GM18951 (cell line): ENCODE measurements around the gene SLC13A4.
"Not testable (repeated sequence)": the region's sequence is repeated elsewhere in the genome, so short reads cannot be mapped to it uniquely, and the experiment has no call there.

ENCODE experiments used
- POLR2A ChIP-seq: IDR thresholded peaks from 4 replicates; pipeline ENCODE4 v1.6.1; 2011; ENCODE audit warnings: mild to moderate bottlenecking; ENCODE audit not compliant: insufficient read length, insufficient read depth; ENCODE audit errors: extremely low read depth
- in situ Hi-C: fragments of 300-500 bp; cut with MboI; formaldehyde crosslinking; loops from one replicate; pipeline ENCODE4 v1.12.0; 2022; ENCODE audit warnings: low sequenced_read_pairs, mixed read lengths, inconsistent platforms; ENCODE audit not compliant: unreplicated experiment

The SLC13A4 gene

GRCh38 chr7:135743907-135744731 is 16.1 kb upstream of the SLC13A4 start:
- in situ Hi-C loops: no loop called here
- TF ChIP-seq POLR2A: no peak

- in situ Hi-C loops: no loop called here
- no peak for TF ChIP-seq POLR2A
These were observed 14.4 kb upstream of the SLC13A4 start for GRCh38 chr7:135742371-135742770.

GRCh38 chr7:135741905-135742304 is 13.9 kb upstream of the SLC13A4 start:
- in situ Hi-C loops: no loop called here
- no peak for TF ChIP-seq POLR2A

- no peak for TF ChIP-seq POLR2A
- in situ Hi-C loops: no loop called here
These were observed 12.9 kb upstream of the SLC13A4 start for GRCh38 chr7:135740889-135741288.

GRCh38 chr7:135737306-135737647 is 9.3 kb upstream of the SLC13A4 start:
- in situ Hi-C loops: not testable (repeated sequence)

DNA sequence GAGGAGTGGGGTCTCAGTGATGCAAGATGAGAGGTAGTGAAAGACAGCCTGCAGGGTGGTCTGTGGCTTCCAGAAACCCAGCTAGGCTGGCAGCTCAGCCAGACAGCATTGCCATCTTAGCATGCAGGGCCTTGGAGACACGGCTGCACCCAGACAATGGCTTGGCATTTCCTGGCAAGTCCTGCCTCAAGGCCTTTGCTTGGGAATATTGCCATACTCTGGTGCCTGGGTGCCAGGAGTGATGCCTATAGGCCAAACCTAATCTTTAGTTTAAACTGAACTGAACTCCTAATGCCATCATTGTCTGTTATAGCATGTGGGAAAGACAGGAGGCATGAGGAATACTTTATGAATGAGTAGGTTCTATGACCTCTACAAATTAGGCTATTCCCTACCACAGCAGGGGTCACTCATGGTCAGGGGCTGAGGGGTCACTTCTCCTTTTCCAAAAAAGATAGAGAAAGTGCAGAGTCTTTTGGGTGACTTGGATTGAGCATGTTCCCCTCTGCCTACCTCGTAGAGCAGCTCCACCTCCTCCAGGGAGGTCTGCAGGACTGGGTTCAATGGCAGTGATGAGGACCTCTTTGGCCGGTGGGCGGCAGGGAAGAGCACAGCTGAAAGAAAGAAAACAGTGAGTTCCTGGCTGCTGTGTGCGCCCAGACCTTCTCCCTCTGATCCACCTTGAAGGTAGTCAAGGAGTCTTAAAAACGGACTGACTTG is 8.8 kb upstream of the SLC13A4 start:
- in situ Hi-C loops: no loop called here
- no peak for TF ChIP-seq POLR2A

DNA sequence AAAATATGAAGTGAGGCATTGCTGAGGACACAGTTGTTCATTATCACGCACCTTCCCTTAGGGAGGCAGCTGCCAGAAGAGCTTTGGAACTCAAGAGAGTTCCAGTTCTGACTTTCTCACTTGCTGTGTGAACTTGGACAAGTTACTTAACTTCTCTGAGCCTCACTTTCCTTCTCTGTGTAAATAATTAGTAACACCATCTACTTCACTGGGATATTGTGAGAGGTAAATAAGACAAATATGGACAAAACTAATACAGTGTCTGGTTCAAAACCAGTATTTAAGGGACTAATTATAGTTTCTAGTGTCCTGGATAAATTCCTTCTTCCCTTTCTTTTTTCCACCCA is 6.3 kb upstream of the SLC13A4 start:
- TF ChIP-seq POLR2A: no peak
- in situ Hi-C loops: no loop called here

- in situ Hi-C loops: no loop called here
- no peak for TF ChIP-seq POLR2A
These were observed 5.8 kb upstream of the SLC13A4 start for GRCh38 chr7:135733603-135734342.

DNA sequence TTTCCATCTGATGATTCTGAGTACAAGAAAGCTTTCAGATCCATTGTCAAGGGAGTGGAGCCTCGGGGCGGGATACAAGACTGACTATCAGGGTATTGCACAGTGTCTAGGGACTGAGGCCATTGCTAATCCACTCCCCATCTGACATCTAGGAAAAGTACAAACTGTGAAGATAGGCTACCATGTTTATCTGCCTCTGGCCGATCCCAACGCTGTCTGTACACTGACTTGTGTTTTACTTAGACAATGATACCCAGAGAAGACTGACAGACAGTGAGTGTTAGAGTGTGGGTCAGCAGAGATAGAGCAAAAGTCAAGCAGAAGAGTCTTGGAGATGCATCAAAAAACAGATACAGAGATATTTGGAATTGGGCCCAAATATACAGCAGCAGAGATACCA is 3.1 kb upstream of the SLC13A4 start:
- in situ Hi-C loops: no loop called here
- no peak for TF ChIP-seq POLR2A

GRCh38 chr7:135729230-135729629 is 1.2 kb upstream of the SLC13A4 start:
- no peak for TF ChIP-seq POLR2A
- in situ Hi-C loops: no loop called here

DNA sequence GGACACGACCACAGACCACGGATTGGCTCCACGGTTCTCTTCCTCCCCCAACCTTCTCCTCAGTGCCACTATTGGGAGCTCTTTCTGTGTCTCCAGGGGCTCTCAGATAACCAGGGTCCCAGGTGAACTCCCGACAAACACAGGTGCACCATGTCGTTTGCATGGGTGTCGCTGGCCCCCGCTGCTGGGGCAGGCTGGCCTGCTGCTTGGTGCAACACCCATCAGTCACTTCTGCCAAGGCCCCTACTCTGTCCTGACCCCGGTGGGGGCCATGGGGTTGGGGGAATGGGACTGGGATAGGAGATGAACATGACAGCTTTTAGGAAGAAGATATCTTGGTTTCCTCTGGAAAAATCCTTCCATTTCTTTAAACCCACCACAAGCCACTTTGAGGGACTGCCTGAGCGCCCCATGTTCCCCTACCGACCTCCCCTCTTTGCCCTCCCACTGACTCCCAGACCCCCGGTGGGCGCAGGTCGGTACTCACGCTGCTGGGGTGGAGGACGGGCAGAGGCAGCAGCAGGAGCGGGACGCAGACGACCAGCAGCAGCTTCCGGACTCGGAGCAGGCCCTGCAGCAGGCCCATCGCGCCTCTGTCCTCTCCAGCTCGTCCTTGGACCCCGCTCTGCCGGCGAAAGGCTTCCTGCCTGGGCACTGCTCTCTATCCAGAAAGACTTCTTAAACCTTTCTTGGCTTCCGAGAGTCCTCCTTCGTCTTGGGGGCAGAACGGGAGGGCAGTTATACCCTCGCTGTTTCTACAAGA is 894 bp downstream of the SLC13A4 start:
- TF ChIP-seq POLR2A: no peak
- in situ Hi-C loops: no loop called here

GRCh38 chr7:135726276-135726788 is 1.7 kb downstream of the SLC13A4 start:
- in situ Hi-C loops: no loop called here
- TF ChIP-seq POLR2A: no peak

DNA sequence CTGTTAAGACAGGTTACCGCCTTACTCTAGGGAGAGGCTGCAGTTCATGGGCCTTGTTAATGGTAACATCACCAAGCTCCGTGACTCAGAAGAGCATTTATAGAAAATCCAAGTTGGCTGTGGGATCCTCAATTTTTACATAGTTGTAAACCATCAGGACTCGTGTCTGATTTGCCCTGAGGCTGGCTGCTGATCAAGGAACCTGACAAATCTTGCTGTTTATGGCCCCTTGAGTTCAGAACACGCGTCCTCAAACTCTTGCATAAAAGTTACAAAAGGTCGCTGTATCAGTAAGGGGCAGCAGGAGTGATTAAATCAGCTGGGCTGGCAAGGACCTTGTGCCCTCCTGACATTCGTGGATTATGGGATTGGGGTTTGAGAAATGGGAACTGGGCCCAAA is 4.6 kb downstream of the SLC13A4 start:
- in situ Hi-C loops: no loop called here
- no peak for TF ChIP-seq POLR2A
